ENCODE measurements around the gene ALPK1.
"Not testable (repeated sequence)": the region's sequence is repeated elsewhere in the genome, so short reads cannot be mapped to it uniquely, and the experiment has no call there.

Gene ALPK1

DNA sequence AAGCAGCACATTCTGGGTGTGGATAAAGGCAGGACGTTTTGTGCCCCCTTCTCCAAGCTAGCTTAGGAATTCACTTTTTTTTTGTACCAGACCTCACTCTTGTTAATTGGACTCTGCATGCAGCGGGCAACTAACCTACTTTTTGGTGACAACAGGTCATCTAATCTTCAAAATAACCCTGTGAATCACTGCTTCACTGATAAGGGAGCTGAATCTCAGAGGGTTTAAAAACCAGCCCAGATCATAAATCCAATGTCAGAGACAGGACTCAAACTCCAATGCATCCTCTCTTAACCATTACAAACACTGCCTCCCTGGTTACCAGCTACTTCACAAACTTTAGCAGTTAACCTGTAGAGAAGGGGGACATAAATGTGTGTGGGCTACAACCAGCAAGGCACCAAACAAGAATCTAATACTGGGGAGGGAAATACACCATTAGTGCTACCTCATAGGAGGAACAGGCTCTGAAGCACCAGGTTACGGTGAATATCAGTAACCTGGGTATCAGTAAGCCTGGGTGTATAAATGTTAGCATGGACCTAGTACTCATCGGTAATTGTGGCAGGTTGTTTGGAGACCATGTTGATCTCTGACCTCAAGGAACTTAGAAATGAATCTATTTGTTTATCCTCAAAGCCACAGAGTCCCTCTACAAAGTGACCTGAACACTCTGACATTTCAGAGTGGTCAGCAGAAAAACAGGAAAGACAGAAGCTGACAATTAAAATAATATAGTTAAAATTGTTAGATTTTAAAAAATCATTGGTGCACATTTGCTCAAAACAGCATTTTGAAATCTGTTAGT is 14.1 kb upstream of the ALPK1 start:
- no peak for DNase-seq (ENCODE audit: low read depth)
- no peak overlapping the region for H3K4me3 ChIP-seq (ENCODE audit: low read depth, low read length)

DNA sequence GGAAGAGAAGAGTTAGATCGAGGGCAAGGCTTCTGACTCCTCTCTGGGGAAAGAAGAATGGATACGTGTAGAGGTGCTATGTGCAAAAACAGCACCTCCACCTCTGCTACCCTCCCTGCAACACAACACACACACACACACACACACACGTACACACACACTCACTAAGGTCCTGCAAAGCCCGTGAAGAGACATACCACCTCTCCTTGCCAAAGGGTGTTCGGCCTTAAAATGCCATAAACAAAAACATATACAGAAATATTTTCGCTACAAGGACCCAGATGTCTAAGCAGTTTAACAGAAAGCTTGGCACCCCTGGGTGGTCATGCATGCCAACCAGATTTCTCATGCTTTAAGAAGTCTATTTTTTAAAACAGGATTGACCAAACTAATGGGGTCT is 13.0 kb upstream of the ALPK1 start:
- no peak for DNase-seq (ENCODE audit: low read depth)
- peak overlapping the region; percentile 68 for H3K4me3 ChIP-seq (ENCODE audit: low read depth, low read length)

DNA sequence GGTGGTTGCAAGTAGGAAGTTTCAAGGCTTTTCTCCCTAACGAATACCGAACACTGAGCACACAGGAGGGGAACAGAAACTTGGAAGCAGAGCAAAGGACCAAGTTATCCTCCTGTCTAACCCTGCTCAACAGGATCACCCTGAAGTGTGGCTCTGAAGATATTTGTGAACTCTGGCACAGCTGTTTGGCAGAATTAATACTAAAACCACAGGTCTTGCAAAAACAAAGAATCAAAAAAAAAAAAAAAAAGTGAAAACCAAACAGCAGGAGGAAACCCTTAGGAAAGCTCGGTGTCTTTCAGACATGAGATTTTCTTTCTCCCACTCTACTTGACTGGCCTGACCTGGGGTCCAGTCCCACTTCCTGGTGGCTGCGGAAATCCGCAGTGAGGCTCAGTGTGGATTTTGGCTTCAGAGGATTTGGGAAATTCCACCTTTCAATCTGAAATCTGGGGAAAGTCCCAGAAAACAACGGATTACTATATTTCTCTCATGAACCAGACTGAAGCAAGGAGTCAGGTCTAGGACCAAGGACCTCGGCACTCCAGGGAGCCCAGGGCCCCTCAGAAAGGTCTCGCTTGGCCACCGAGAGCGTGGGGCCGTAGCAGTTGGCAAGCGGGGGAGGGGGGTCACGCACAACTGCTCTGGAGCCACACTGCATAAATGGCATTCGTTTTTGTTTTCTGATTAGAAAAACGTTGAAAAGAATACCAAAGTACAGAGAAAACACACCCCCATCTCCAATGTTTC is 12.3 kb upstream of the ALPK1 start:
- peak overlapping the region; percentile 68 for H3K4me3 ChIP-seq (ENCODE audit: low read depth, low read length)
- no peak for DNase-seq (ENCODE audit: low read depth)

DNA sequence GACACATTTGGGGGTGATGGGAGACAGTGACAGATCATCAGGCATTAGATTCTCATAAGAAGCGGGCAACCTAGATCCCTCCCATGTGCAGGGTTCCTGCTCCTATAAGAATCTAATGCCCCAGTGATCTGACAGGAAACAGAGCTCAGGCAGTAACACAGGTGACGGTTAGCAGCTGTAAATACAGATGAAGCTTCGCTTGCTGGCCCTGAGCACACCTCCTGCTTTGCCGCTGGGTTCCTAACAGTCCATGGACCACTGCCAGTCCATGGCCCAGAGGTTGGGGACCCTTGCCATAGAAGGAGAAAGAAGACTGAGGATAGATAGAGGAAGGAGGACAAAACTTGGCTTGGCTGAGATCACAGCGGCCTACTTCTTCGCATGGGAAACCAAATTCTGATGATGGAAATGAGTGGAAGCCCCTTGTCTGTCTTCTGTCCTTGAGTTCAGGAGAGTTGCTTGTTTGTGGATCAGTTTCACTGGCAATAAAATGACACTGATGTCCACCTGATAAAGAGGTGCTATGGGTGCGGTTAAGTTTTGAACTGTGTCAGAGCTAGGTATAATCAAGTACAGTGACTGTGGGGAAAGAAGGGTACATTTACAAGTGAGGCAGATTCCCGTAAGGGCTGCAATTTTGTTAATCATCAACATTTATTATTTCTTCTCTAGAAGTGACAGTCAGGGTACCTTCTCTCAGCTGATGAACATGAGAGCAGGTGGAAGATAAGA is 9.7 kb upstream of the ALPK1 start:
- no peak overlapping the region for H3K4me3 ChIP-seq (ENCODE audit: low read depth, low read length)
- no peak for DNase-seq (ENCODE audit: low read depth)

DNA sequence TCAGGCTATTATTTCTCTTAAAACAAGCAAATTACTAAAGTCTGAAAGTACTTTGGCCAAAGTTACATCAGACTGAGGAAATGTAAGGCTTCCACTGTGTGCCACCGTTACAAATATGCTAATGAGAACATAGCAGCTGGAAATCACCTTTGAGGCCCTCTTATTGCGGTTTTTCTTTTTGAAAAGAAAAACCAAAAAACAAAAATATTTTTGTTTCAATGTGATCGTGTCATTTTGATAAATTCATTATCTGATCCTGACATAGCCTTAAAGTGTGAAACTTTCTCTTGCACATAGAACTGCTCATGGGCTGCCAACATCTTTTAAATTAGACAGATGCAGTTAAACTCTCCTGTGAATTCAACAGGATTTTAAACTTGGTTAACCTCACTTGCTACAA is 8.7 kb upstream of the ALPK1 start:
- DNase-seq (ENCODE audit: low read depth): no peak
- H3K4me3 ChIP-seq (ENCODE audit: low read depth, low read length): no peak overlapping the region

DNA sequence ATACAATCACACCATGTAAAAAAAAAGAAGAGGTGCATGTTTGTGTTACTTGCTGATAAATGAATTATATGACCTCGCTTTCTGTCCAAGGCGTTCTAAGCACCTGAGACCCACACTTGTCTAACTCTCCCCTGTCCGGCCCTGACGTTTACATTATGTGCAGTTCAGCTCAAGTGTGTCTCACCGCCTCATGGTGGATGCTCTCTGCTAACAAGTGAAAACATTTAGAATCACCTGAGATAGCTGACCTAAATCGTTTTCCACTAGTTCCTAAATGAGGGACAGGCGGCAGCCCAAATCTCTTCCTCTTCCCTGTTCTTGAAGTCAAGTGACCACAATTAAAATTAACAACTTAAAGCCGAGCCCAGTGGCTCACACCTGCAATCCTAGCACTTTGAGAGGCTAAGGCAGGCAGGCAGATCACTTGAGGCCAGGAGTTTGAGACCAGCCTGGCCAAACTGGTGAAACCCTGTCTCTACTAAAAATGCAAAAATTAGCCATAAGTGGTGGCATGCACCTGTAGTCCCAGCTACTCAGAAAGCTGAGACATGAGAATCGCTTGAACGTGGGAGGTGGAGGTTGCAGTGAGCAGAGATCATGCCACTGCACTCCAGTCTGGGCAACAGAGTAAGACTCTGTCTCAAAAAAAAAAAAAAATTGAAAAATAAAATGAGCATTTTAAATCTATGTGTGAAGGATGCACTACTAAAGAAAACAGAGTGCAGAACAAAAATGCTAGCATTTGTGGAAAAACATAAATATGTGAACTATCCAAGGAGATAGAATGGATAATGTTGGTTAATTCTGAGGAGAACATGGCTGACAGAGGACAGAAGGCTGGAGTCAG is 7.5 kb upstream of the ALPK1 start:
- H3K4me3 ChIP-seq (ENCODE audit: low read depth, low read length): no peak overlapping the region
- DNase-seq (ENCODE audit: low read depth): no peak

DNA sequence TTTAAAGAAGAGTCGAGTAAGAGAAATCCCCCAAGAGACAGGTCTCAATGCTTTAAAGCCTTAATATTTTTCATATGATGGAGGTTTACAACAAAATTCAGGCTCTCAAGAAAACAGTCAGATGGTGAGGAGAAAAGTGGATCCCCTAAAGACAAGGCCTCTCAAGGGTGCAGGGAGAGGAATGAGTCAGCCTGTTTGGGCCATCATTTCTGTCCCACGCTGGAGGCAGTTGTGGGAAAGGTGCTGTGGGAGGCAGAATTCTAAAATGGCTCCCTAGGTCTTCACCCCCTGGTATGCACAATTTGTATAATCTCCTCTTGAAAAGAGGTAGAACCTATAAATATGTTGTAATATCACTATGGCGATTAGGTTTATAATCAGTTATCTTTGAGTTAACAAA is 6.8 kb upstream of the ALPK1 start:
- H3K4me3 ChIP-seq (ENCODE audit: low read depth, low read length): no peak overlapping the region
- DNase-seq (ENCODE audit: low read depth): no peak

DNA sequence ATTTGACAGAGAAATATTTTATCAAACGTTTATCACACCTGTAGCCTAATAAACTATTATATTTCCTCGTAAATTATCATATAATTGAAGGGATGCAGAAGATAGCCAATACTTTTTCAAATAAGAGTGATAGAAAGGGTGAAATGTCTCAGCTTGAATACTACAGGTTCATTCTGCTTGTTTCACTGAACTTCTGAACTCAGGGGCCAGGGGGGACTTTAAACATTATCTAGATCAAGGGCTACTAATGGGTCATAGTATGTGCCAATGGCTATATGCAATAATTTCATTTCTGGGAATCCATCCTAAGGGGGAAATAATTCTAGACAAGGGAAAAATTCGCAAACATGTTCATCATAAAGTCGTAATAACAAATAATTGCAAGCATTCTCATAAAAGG is 2.6 kb downstream of the ALPK1 start:
- DNase-seq (ENCODE audit: low read depth): no peak
- H3K4me3 ChIP-seq (ENCODE audit: low read depth, low read length): no peak overlapping the region

DNA sequence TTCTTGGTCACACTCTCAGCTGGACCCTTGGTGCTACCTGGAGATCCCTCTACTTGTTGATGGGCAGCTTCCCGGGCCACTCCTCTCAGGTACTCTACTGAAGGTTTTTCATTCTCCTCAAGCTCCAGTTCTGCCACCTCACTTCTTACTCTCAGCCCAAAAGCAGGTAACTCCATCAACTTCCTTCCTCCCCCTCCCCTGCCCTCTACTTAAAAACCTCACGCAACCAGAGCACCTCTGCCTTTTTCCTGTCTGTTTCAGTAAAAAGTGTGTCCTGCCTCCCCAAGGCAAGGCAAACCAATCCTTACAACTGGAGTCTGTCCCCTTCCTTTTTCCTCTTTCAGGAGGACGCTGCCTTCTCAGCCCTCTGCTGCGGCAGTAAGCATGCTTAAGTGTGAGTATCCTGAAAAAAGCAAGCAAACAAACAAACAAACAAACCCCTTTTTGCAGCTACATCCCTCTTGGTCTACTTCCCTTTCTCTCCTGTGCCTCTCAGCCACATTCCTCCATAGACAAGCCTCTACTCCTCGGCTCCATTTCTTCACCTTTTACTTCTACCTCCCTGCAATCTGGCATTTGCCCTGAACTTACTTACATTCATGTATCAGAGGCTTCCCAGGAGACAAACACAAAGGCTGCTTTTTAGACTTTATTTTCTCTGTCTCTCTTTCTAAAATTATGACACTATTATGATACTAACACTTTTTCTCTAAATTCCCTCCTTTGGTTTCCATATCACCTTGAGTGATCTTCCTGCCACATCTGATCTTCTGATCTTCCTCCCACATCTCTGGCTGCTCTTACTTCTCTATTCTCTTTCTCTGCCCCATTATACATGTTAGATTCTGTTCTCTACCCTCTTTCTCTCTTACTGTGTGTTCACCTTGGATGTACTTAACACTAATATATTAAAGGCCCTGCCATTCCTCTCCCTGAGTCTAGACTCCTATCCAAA is 5.4 kb downstream of the ALPK1 start:
- no peak overlapping the region for H3K4me3 ChIP-seq (ENCODE audit: low read depth, low read length)
- no peak for DNase-seq (ENCODE audit: low read depth)

DNA sequence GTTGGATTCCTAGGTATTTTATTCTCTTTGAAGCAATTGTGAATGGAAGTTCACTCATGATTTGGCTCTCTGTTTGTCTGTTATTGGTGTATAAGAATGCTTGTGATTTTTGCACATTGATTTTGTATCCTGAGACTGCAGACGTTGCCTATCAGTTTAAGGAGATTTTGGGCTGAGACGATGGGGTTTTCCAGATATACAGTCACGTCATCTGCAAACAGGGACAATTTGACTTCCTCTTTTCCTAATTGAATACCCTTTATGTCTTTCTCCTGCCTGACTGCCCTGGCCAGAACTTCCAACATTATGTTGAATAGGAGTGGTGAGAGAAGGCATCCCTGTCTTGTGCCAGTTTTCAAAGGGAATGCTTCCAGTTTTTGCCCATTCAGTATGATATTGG is 8.3 kb downstream of the ALPK1 start:
- H3K4me3 ChIP-seq (ENCODE audit: low read depth, low read length); DNase-seq (ENCODE audit: low read depth): not testable (repeated sequence)

DNA sequence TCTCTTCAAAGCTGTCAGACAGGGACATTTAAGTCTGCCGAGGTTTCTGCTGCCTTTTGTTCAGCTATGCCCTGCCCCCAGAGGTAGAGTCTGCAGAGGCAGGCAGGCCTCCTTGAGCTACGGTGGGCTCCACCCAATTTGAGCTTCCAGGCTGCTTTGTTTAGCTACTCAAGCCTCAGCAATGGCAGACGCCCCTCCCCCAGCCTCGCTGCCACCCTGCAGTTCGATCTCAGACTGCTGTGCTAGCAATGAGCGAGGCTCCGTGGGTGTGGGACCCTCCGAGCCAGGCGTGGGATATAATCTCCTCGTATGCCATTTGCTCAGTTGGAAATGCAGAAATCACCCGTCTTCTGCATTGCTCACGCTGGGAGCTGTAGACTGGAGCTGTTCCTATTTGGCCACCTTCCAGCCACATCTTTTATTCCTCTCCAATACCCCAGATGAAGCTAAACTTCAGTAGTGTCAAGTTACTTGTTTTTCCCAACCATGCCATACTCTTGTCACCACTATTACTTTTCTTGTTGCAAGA is 12.2 kb downstream of the ALPK1 start:
- DNase-seq (ENCODE audit: low read depth): not testable (repeated sequence)
- peak overlapping the region; percentile 15 for H3K4me3 ChIP-seq (ENCODE audit: low read depth, low read length)

DNA sequence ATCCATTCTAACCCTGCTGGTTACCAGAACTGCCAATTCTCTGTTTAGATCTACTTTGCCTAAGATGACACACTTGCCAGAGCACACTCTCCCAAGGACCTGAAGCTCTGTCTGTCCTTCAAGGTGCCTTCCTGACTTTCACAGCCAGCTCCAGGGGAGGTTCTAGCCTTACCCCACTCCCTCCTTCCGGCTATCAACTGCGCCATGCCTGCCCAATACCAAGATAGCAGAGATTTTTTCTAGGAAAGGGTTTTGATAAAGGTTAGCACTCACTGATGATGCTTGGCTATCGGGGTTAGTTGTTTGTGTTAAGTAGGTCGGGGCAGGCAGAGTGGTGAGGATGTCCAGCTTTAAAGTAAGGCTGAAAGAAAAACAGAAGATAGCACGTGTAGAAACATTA is 14.3 kb downstream of the ALPK1 start:
- DNase-seq (ENCODE audit: low read depth): no peak
- H3K4me3 ChIP-seq (ENCODE audit: low read depth, low read length): no peak overlapping the region

DNA sequence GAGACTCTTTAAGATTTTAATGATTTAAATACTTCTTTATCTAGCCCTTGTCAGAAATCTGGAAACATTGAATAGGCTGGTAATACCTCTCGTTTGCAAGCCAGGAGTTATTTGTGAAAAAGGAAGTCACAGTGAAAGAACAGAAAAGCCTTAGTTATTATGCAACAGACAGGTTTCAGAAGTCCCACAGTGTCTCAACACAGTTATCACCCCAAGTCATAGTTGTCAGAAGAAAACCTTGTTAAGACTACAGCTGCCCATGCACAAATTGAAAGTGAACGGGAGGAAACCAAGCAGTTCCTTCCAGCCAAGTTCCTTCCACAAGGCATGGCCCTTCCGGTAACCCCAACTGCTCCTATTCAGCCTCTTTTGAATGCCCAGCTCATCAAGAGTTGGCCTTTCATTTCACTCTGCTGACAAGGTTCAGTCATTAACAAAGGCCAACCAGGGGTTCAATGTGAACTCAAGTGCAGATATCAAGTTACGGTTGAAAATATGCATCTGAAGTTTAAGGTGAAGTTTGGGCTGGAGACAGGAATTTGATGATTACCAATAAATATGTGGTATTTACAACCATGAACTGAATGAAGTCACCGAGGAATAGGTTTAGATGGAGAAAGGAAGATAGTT is 15.6 kb downstream of the ALPK1 start:
- no peak overlapping the region for H3K4me3 ChIP-seq (ENCODE audit: low read depth, low read length)
- no peak for DNase-seq (ENCODE audit: low read depth)

DNA sequence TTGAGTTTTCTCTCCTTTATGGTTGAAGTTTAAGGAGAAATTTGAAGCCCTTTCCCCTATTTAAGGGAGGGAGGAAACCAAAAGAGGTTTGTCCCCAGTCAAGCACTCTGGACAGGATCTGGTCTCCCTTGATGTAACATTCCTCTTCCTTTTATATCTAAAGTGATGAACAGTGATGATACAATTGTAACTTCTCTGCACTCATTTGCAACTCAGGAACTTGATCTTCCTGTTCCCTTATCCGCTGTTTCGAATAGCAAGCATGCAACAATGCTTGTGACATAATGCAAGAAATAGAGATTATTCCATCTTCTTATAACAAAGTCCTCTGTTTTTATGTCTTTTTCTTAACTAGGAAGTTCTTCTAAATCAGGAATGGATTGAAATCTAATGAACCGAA is 18.3 kb downstream of the ALPK1 start:
- H3K4me3 ChIP-seq (ENCODE audit: low read depth, low read length): no peak overlapping the region
- no peak for DNase-seq (ENCODE audit: low read depth)

DNA sequence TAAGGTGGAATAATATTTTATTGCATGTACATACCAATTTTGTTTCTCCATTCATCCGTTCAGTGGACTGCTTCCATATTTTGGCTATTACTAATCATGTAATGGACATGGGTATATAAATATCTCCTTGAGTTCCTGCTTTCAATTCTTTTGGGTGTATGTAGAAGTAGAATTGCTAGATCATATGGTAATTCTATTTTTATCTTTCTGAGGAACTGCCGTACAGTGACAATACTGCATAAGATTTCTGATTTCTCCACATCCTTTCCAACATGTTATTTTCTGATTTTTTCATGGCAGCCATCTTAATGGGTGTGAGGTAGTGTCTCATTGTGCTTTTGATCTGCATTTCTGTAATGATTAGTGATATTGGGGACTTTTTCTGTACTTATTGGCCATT is 19.2 kb downstream of the ALPK1 start:
- DNase-seq (ENCODE audit: low read depth): no peak
- H3K4me3 ChIP-seq (ENCODE audit: low read depth, low read length): no peak overlapping the region

DNA sequence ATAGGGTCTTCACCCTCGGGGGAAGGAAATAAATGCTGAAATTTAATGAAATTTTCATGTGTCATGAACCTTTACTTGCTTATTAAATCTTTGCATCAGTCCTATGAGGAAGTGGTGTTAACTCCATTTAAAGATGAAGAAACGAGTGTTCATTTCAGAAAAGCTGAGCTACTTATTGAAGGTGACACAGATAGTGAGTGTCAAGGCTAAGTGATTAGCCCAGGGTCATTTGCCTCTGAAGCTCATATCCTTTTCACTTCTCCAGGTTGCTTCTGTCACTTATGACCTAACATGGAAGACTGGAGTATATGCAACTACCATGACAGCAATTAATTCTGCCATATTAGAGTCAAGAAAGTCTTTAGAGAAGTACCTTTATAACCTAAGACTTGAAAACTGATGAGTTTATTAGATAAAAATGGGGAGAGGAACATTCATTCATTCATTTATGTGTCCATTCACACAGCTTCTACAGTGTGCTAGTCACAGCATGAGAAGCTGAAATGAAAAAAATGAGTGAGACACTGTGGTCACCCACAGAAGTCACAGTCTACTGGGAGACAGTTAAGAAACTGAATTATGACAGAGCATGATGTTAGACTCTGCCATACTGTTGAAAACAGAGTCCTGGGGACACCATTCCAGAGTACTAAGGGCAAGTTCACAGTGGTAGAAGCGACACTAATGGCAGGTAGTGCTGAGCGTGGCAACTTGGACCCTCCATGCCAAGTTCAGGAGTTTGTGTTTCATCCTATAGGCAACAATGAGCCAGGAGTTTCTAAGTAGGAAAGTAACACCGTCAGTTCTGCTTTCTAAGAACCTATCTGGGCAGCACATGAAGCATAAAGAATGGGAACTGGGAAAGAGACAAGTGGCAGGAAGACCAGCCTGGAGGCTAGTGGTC is 21.3 kb downstream of the ALPK1 start:
- no peak overlapping the region for H3K4me3 ChIP-seq (ENCODE audit: low read depth, low read length)
- DNase-seq (ENCODE audit: low read depth): no peak

Measured in skeletal muscle cell (primary cell).